Lower lobe of right lung (tissue), 2 donors: ENCODE data around the gene MED28. TPM values are rescaled to one million over a fixed set of nuclear protein-coding genes. Genes with fewer than 3 reads are reported as not detected.

ENCODE experiments used
- ATAC-seq, 2 donors: fragments of 200-7000 bp; cut with Tn5 transposase; one replicate each; pipeline ENCODE4 v1.9.1; 2020 to 2022; ENCODE audit warnings: mild to moderate bottlenecking in 2 of 2, moderate library complexity in 2 of 2
- DNase-seq: peaks from one replicate; pipeline ENCODE4 v3.0.0-alpha.2; 2020
- H3K27ac ChIP-seq: fragments of 200-600 bp; one replicate; pipeline ENCODE4 v1.8.0; 2022
- H3K27me3 ChIP-seq: fragments of 200-600 bp; one replicate; pipeline ENCODE4 v1.8.0; 2022; ENCODE audit warnings: low read depth
- H3K36me3 ChIP-seq: fragments of 200-600 bp; one replicate; pipeline ENCODE4 v1.8.0; 2022; ENCODE audit warnings: mild to moderate bottlenecking
- H3K4me1 ChIP-seq: fragments of 200-600 bp; one replicate; pipeline ENCODE4 v1.8.0; 2022
- H3K4me3 ChIP-seq: fragments of 200-600 bp; one replicate; pipeline ENCODE4 v1.8.0; 2022; ENCODE audit warnings: mild to moderate bottlenecking
- H3K9me3 ChIP-seq: fragments of 200-600 bp; one replicate; pipeline ENCODE4 v1.8.0; 2022
- intact Hi-C: fragments of 100-400 bp; cut with DNase I; formaldehyde crosslinking; loops from one replicate; pipeline ENCODE4 v1.11.0; 2022
- total RNA-seq: library from RNA; stranded (reverse); fragmentation: NEBNext Ultra II Directional; extraction: Animal tissue kit (Norgen Biotek cat#: 25700); gene quantifications from one replicate; pipeline ENCODE4 v1.2.1, GENCODE V29; 2021
- TF ChIP-seq, protein P1 (sequence below): fragments of 200-600 bp; IDR thresholded peaks from one replicate; pipeline ENCODE4 v1.8.0; 2022; ENCODE audit warnings: antibody characterized with exemption, mild to moderate bottlenecking
- donor health status: DM: no; HTN: yes; CAD: no; lungs with severe emphysema.

MED28 gene
- total RNA-seq, 1 donor from 2014 or later = 46.2 TPM

GRCh38 chr4:17681281-17682221 is 67.1 kb downstream of the MED28 start:
- Histone ChIP-seq H3K4me3 (no peak overlapping the region), H3K27ac (no peak overlapping the region), H3K4me1 (no peaks in the 10 kb centered on the region), H3K9me3 (no peaks in the 10 kb centered on the region), H3K27me3 (no peaks in the 10 kb centered on the region), H3K36me3 (no peaks in the 10 kb centered on the region)
- no peak for DNase-seq
- TF ChIP-seq, protein P1, sequence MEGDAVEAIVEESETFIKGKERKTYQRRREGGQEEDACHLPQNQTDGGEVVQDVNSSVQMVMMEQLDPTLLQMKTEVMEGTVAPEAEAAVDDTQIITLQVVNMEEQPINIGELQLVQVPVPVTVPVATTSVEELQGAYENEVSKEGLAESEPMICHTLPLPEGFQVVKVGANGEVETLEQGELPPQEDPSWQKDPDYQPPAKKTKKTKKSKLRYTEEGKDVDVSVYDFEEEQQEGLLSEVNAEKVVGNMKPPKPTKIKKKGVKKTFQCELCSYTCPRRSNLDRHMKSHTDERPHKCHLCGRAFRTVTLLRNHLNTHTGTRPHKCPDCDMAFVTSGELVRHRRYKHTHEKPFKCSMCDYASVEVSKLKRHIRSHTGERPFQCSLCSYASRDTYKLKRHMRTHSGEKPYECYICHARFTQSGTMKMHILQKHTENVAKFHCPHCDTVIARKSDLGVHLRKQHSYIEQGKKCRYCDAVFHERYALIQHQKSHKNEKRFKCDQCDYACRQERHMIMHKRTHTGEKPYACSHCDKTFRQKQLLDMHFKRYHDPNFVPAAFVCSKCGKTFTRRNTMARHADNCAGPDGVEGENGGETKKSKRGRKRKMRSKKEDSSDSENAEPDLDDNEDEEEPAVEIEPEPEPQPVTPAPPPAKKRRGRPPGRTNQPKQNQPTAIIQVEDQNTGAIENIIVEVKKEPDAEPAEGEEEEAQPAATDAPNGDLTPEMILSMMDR = no peak
- ATAC-seq = no peak
- intact Hi-C loops = no loop called here

DNA sequence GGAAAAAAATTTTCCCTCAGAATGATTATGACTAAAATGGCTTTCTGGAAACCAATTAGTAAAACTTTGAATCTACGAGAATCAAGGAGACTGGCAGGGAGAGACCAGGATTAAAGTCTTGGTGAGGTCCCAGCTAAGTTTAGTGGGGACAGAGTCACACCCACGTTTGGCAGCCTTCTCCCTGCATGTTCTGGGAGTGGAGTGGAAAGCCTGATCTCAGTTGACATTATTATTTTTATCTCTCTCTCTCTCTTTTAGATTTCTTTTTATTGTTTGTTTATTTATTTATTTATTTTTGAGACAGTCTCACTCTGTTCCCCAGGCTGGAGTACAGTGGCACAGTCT is 67.8 kb downstream of the MED28 start:
- Histone ChIP-seq H3K4me1 (no peaks in the 10 kb centered on the region), H3K27me3 (no peaks in the 10 kb centered on the region), H3K36me3 (no peaks in the 10 kb centered on the region), H3K27ac (no peak overlapping the region), H3K9me3 (no peaks in the 10 kb centered on the region), H3K4me3 (no peak overlapping the region)
- ATAC-seq = no peak
- TF ChIP-seq, protein P1 = no peak
- DNase-seq = no peak
- intact Hi-C loops = no loop called here

Other genes with a start within 250 kb of the MED28 start
- gene QDPR, start 102.6 kb upstream of the MED28 start, total RNA-seq = 38.5 TPM
- not detected for gene CLRN2, start 99.5 kb upstream of the MED28 start, total RNA-seq
- 125 TPM for gene LAP3, start 37.4 kb upstream of the MED28 start, total RNA-seq
- gene FAM184B, start 167.0 kb downstream of the MED28 start, total RNA-seq = 0.24 TPM
- gene DCAF16, start 196.1 kb downstream of the MED28 start, total RNA-seq = 26.1 TPM
- gene NCAPG, start 196.3 kb downstream of the MED28 start, total RNA-seq = 2.2 TPM